ENCODE data around the gene ZNF639.

The ZNF639 gene

GRCh38 chr3:179369621-179370020 is 46.8 kb downstream of the ZNF639 start:
- TF ChIP-seq CTCF (IDR thresholded peaks at IDR 0.05; ENCODE audit: borderline replicate concordance, insufficient read depth, low read depth, low read length), result no peak
- no peak overlapping the region for H3K4me3 ChIP-seq (ENCODE audit: low read depth, low read length)

- TF ChIP-seq CTCF (IDR thresholded peaks at IDR 0.05; ENCODE audit: borderline replicate concordance, insufficient read depth, low read depth, low read length), result no peak
- H3K4me3 ChIP-seq (ENCODE audit: low read depth, low read length), result no peak overlapping the region
Measured at GRCh38 chr3:179373938-179374337, 51.1 kb downstream of the ZNF639 start.

GRCh38 chr3:179375091-179375999 is 52.5 kb downstream of the ZNF639 start:
- H3K4me3 ChIP-seq (ENCODE audit: low read depth, low read length), result no peak overlapping the region
- no peak for TF ChIP-seq CTCF (IDR thresholded peaks at IDR 0.05; ENCODE audit: borderline replicate concordance, insufficient read depth, low read depth, low read length)

- no peak overlapping the region for H3K4me3 ChIP-seq (ENCODE audit: low read depth, low read length)
- no peak for TF ChIP-seq CTCF (IDR thresholded peaks at IDR 0.05; ENCODE audit: borderline replicate concordance, insufficient read depth, low read depth, low read length)
Measured at GRCh38 chr3:179376474-179376873, 53.6 kb downstream of the ZNF639 start.
